HepG2 (cell line): ENCODE data around the gene SECTM1. TPM values are rescaled to one million over a fixed set of nuclear protein-coding genes. Genes with fewer than 3 reads are reported as not detected.

Experiments used
- AHR ChIP-seq: IDR thresholded peaks from 2 replicates; pipeline ENCODE4 v1.6.1; 2018; ENCODE audit warnings: missing genetic modification reagents, missing compliant biosample characterization
- CCAR2 ChIP-seq: fragments of 200-400 bp; formaldehyde crosslinking; optimal IDR thresholded peaks from 2 replicates; pipeline ENCODE3; 2018; ENCODE audit warnings: low read depth, mild to moderate bottlenecking, low read length, moderate library complexity
- FIP1L1 ChIP-seq: fragments of 200-400 bp; formaldehyde crosslinking; IDR thresholded peaks from 2 replicates; pipeline ENCODE4 v1.6.1; 2018; ENCODE audit warnings: low read depth, mild to moderate bottlenecking, low read length, moderate library complexity, borderline replicate concordance; ENCODE audit not compliant: insufficient read depth
- HNRNPH1 ChIP-seq: fragments of 200-400 bp; formaldehyde crosslinking; optimal IDR thresholded peaks from 2 replicates; pipeline ENCODE3; 2017; ENCODE audit warnings: mild to moderate bottlenecking, low read depth, low read length
- HNRNPUL1 ChIP-seq: fragments of 200-400 bp; formaldehyde crosslinking; IDR thresholded peaks from 2 replicates; pipeline ENCODE4 v1.6.1; 2017; ENCODE audit warnings: low read depth, mild to moderate bottlenecking, low read length, moderate library complexity
- JDP2 ChIP-seq: sonication (generic); formaldehyde crosslinking; IDR thresholded peaks from 2 replicates; pipeline ENCODE4 v1.8.1; 2022; ENCODE audit warnings: missing genetic modification reagents, borderline replicate concordance
- NBN ChIP-seq: fragments of 450-650 bp; conservative IDR thresholded peaks from 2 replicates; pipeline ENCODE4 v1.6.1; 2017
- NFIC ChIP-seq: IDR thresholded peaks from 2 replicates; pipeline ENCODE4 v1.6.1; 2012; ENCODE audit warnings: mild to moderate bottlenecking, low read length, inconsistent platforms
- PRMT3 ChIP-seq: sonication (generic); formaldehyde crosslinking; IDR thresholded peaks from 2 replicates; pipeline ENCODE4 v1.8.1; 2022; ENCODE audit warnings: low read depth, mild to moderate bottlenecking, moderate library complexity, missing genetic modification reagents, borderline replicate concordance
- RARG ChIP-seq: sonication (generic); formaldehyde crosslinking; IDR thresholded peaks from 2 replicates; pipeline ENCODE4 v1.4.0; 2020; ENCODE audit warnings: low read depth, mild to moderate bottlenecking, missing genetic modification reagents
- TFAP4 ChIP-seq: sonication (generic); IDR thresholded peaks from 2 replicates; pipeline ENCODE4 v1.6.1; 2016; ENCODE audit warnings: low read depth, borderline replicate concordance
- ZHX2 ChIP-seq, 2 experiments: sonication (generic) in 1 of 2; formaldehyde crosslinking in 1 of 2; IDR thresholded peaks; 2 replicates each; pipeline versions ENCODE4 v1.6.1 to v1.9.0; 2014 to 2022; ENCODE audit warnings: antibody characterized with exemption in 1 of 2, borderline replicate concordance in 1 of 2, inconsistent platforms in 1 of 2, low read depth in 1 of 2, missing genetic modification reagents in 1 of 2
- ZNF207 ChIP-seq: fragments of 450-650 bp; IDR thresholded peaks from 2 replicates; pipeline ENCODE4 v1.6.1; 2016; ENCODE audit warnings: antibody characterized with exemption, borderline replicate concordance
- ZNF34 ChIP-seq: sonication (generic); formaldehyde crosslinking; IDR thresholded peaks from 2 replicates; pipeline ENCODE4 v1.4.0; 2020; ENCODE audit warnings: mild to moderate bottlenecking, missing genetic modification reagents, borderline replicate concordance
- ZNF598 ChIP-seq: sonication (generic); formaldehyde crosslinking; IDR thresholded peaks from 2 replicates; pipeline ENCODE4 v1.5.1; 2020; ENCODE audit warnings: mild to moderate bottlenecking, missing genetic modification reagents, borderline replicate concordance
- ZNF768 ChIP-seq: sonication (generic); formaldehyde crosslinking; IDR thresholded peaks from 2 replicates; pipeline ENCODE4 v1.4.0; 2020; ENCODE audit warnings: missing genetic modification reagents
- ZSCAN22 ChIP-seq: sonication (generic); formaldehyde crosslinking; IDR thresholded peaks from 2 replicates; pipeline ENCODE4 v1.4.0; 2020; ENCODE audit warnings: mild to moderate bottlenecking, missing genetic modification reagents
- polyA plus RNA-seq, 8 experiments: library from polyadenylated mRNA; depleted of rRNA in 3 of 8; stranded (reverse) in 7 of 8; unstranded in 1 of 8; fragments of >200 nt; fragmentation: Illumina TruSeq in 4 of 8; extraction: Trizol in 4 of 8; gene quantifications; 2 replicates each; pipeline versions ENCODE4 v1.2.1 to v1.2.3, GENCODE V29; 2011 to 2016; ENCODE audit warnings: low read depth in 4 of 8, missing spikeins in 1 of 8, mixed read lengths in 1 of 8; ENCODE audit not compliant: insufficient read depth in 1 of 8
- total RNA-seq, 5 experiments: library from RNA; depleted of rRNA; stranded (reverse); fragments of >200 nt; fragmentation: Illumina TruSeq; extraction: Trizol; gene quantifications; 2 replicates each; pipeline ENCODE4 v1.2.3, GENCODE V29; 2016; ENCODE audit warnings: low read depth in 1 of 5
- TF ChIP-seq, protein P1 (sequence below), 2 experiments: fragments of 450-650 bp in 1 of 2; sonication (generic) in 1 of 2; formaldehyde crosslinking; IDR thresholded peaks; 2 replicates each; pipeline versions ENCODE4 v1.5.0 to v1.8.0; 2020 to 2022; ENCODE audit warnings: mild to moderate bottlenecking in 1 of 2, missing genetic modification reagents in 1 of 2
- TF ChIP-seq, protein P2 (sequence below): IDR thresholded peaks from 2 replicates; pipeline ENCODE4 v1.6.1; 2016; ENCODE audit warnings: control low read depth

Gene SECTM1
- total and polyA plus RNA-seq, 2 of the 13 experiments (the other 11 are each of a cell fraction or from before 2014, with no cell fraction given): 3.5 to 5.3 TPM

GRCh38 chr17:82328141-82328993 is 5.2 kb downstream of the SECTM1 start (continued):
- TF ChIP-seq JDP2 (no peak; the same call in 1 of the 2 replicates), ZNF207 (no peak), FIP1L1 (no peak), ZNF34 (CRISPR knock-in tag) (0 out of 2 replicates have a peak, but pooled peaks have one; percentile 41), AHR (CRISPR knock-in tag) (peak; percentile 74; the same call in 1 of the 2 replicates), NFIC (no peak), RARG (CRISPR knock-in tag) (no peak), ZNF598 (CRISPR knock-in tag) (no peak), ZSCAN22 (CRISPR knock-in tag) (0 out of 2 replicates have a peak, but pooled peaks have one; percentile 58), ZHX2 (IDR thresholded peaks at IDR 0.05; ENCODE audit: low read depth) (peak; percentile 68), ZHX2 (CRISPR knock-in tag; IDR thresholded peaks at IDR 0.05; ENCODE audit: borderline replicate concordance) (no peak), TFAP4 (peak; percentile 93; the same call in 1 of the 2 replicates), PRMT3 (CRISPR knock-in tag) (no peak), CCAR2 (no peak), ZNF768 (CRISPR knock-in tag) (no peak), HNRNPUL1 (no peak), NBN (no peak), HNRNPH1 (peak; percentile 67)
- TF ChIP-seq, protein P1, sequence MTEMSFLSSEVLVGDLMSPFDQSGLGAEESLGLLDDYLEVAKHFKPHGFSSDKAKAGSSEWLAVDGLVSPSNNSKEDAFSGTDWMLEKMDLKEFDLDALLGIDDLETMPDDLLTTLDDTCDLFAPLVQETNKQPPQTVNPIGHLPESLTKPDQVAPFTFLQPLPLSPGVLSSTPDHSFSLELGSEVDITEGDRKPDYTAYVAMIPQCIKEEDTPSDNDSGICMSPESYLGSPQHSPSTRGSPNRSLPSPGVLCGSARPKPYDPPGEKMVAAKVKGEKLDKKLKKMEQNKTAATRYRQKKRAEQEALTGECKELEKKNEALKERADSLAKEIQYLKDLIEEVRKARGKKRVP (CRISPR knock-in tag; IDR thresholded peaks at IDR 0.05): no peak
- TF ChIP-seq, protein P2, sequence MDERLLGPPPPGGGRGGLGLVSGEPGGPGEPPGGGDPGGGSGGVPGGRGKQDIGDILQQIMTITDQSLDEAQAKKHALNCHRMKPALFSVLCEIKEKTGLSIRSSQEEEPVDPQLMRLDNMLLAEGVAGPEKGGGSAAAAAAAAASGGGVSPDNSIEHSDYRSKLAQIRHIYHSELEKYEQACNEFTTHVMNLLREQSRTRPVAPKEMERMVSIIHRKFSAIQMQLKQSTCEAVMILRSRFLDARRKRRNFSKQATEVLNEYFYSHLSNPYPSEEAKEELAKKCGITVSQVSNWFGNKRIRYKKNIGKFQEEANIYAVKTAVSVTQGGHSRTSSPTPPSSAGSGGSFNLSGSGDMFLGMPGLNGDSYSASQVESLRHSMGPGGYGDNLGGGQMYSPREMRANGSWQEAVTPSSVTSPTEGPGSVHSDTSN (CRISPR knock-in tag): 0 out of 2 replicates have a peak, but pooled peaks have one; percentile 39
